SJSA1 (cell line): ENCODE measurements around the gene ACVR1B. TPM values are rescaled to one million over a fixed set of nuclear protein-coding genes. Genes with fewer than 3 reads are reported as not detected.

ENCODE experiments used
- DNase-seq, 2 experiments: peaks; one replicate each; pipeline ENCODE4 v3.0.0-alpha.2; 2015 to 2020; ENCODE audit warnings: low spot score in 2 of 2, low read depth in 1 of 2
- H3K27ac ChIP-seq: fragments of 250-450 bp; sonication (Bioruptor Pico); 2 replicates; pipeline ENCODE4 v1.5.1; 2020; ENCODE audit warnings: mild to moderate bottlenecking, moderate library complexity
- H3K27me3 ChIP-seq: fragments of 250-450 bp; sonication (Bioruptor Pico); replicated peaks from 2 replicates; pipeline ENCODE4 v1.5.1; 2020; ENCODE audit warnings: mild to moderate bottlenecking, moderate library complexity
- H3K36me3 ChIP-seq: fragments of 250-450 bp; sonication (Bioruptor Pico); 2 replicates; pipeline ENCODE4 v1.5.1; 2020; ENCODE audit warnings: mild to moderate bottlenecking
- H3K4me1 ChIP-seq: fragments of 250-450 bp; sonication (Bioruptor Pico); replicated peaks from 2 replicates; pipeline ENCODE4 v1.6.1; 2021; ENCODE audit warnings: mild to moderate bottlenecking
- H3K4me3 ChIP-seq: fragments of 250-450 bp; sonication (Bioruptor Pico); 2 replicates; pipeline ENCODE4 v1.5.1; 2020; ENCODE audit warnings: mild to moderate bottlenecking
- H3K9me3 ChIP-seq: fragments of 250-450 bp; sonication (Bioruptor Pico); replicated peaks from 2 replicates; pipeline ENCODE4 v1.5.1; 2020; ENCODE audit warnings: mild to moderate bottlenecking
- total RNA-seq: library from RNA; depleted of rRNA; stranded (reverse); fragments of >200 nt; shearing (Covaris generic); gene quantifications from 2 replicates; pipeline ENCODE4 v1.2.3, GENCODE V29; 2014

Gene ACVR1B
- total RNA-seq, 1 experiment from 2014 or later, result 3.3 TPM

DNA sequence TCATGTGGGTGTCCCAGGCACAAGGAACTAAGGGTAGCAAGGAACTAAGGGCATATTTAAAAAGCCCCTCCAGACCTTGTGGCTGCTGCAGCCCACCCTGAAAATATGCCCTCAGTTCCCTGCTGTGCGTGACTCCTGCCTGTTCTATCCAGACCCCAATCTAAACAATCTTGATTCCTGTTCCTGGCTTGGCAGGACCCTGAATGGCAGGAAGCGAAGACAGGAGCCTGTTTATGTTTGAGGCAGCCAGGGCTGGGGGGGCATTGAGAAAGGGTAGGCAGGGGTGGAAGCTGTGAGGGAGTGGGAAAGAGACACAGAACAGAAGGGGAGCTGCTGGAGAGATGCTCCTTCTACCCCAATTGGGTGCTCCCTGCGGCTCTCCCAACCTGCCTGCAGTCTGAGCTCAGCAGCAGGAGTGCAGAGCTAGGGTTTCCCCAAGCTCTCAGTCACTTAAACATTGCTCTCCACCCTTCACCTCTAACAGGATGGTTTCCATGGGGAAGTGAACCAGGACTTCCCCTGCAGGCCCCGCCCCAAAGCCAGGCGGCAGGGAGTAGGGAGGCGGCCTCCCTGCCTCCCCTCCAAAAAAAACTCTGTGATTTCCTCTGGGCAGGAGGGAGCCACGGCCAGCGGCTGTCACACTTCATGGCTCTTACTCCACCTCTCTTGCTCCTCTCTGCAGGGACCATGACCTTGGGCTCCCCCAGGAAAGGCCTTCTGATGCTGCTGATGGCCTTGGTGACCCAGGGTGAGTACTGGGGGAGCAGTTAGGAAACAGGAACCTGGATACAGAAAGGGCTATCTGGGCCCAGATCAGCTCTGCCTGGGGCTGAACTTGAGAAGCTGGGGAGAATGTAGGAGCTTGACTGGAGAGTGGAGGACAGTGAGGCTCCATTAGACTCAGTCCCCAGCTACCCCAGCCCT, 39.4 kb upstream of the ACVR1B start:
- Histone ChIP-seq H3K9me3 (no peaks in the 10 kb centered on the region), H3K27ac (peak overlapping the region; percentile 53), H3K27me3 (no peaks in the 10 kb centered on the region), H3K36me3 (peaks cover 11% of the 10 kb centered on the region), H3K4me1 (peaks cover 45% of the 10 kb centered on the region), H3K4me3 (peak overlapping the region; percentile 26)
- DNase-seq, result peak; percentile 77 to 83

DNA sequence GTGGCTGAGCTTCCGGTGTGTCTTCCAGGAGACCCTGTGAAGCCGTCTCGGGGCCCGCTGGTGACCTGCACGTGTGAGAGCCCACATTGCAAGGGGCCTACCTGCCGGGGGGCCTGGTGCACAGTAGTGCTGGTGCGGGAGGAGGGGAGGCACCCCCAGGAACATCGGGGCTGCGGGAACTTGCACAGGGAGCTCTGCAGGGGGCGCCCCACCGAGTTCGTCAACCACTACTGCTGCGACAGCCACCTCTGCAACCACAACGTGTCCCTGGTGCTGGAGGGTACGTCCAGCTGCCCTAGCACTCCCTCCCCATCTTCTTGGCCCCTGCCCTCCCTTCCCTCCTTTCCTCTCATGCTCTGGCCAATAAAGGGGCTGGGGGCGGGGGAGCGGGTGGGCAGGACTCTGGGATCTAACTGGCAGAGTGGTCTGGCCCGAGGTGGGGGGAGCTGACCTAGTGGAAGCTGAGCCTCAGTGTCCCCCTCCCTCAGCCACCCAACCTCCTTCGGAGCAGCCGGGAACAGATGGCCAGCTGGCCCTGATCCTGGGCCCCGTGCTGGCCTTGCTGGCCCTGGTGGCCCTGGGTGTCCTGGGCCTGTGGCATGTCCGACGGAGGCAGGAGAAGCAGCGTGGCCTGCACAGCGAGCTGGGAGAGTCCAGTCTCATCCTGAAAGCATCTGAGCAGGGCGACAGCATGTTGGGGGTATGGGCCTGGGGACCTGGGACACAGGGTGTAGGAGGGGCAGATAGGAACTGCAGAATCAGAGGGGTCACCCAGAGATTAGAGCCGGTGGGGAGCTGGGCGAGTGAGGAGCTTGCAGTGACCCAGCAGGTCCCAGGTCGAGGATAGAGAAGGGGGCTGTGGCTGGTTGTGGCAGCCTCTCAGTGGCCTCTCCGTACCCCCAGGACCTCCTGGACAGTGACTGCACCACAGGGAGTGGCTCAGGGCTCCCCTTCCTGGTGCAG, 38.1 kb upstream of the ACVR1B start:
- Histone ChIP-seq H3K4me3 (no peak overlapping the region), H3K27me3 (no peaks in the 10 kb centered on the region), H3K4me1 (peaks cover 37% of the 10 kb centered on the region), H3K27ac (no peak overlapping the region), H3K9me3 (no peaks in the 10 kb centered on the region), H3K36me3 (peaks cover 11% of the 10 kb centered on the region)
- no peak for DNase-seq

DNA sequence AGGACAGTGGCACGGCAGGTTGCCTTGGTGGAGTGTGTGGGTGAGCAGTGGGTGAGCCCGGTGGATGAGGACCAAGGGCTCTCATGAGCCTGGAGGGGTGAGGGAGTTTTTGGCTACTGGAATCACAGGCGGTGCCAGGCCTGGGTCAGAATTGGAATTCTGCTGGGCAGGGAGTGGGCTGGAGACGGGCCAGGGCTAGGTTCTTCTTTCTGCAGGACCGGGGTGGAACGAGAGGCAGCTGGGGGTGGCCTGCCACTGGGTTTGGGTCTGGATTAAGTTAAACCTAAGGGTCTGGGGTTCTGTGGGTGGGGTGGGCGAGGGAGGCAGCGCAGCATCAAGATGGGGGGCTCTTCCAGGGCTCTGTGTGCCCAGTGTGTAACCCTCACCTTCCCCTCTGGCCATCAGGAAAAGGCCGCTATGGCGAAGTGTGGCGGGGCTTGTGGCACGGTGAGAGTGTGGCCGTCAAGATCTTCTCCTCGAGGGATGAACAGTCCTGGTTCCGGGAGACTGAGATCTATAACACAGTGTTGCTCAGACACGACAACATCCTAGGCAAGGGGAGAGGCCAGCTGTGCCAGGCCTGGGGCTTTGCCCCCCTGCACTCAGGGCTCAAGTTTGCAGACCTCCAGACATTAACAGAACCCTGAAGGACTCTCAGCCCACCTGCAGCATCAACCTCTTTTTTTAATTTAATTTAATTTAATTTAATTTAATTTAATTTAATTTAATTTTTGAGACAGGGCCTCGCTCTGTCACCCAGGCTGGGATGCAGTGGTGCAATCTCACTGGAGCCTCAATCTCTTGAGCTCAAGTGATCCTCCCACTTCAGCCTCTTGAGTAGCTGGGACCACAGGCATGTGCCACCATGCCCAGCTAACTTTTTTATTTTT, 37.2 kb upstream of the ACVR1B start:
- Histone ChIP-seq H3K4me3 (no peak overlapping the region), H3K36me3 (peaks cover 11% of the 10 kb centered on the region), H3K4me1 (peaks cover 37% of the 10 kb centered on the region), H3K27ac (no peak overlapping the region), H3K9me3 (no peaks in the 10 kb centered on the region), H3K27me3 (no peaks in the 10 kb centered on the region)
- DNase-seq, result no peak

- H3K4me1 ChIP-seq, result peaks cover 30% of the 10 kb centered on the region
- no peak for DNase-seq
- no peak overlapping the region for H3K27ac ChIP-seq
- H3K27me3 ChIP-seq, result no peaks in the 10 kb centered on the region
- no peaks in the 10 kb centered on the region for H3K9me3 ChIP-seq
- H3K4me3 ChIP-seq, result no peak overlapping the region
- peaks cover 11% of the 10 kb centered on the region for H3K36me3 ChIP-seq
Measured at GRCh38 chr12:51915003-51915625, 36.4 kb upstream of the ACVR1B start.

- Histone ChIP-seq H3K27me3 (no peaks in the 10 kb centered on the region), H3K27ac (no peak overlapping the region), H3K4me1 (peaks cover 22% of the 10 kb centered on the region), H3K4me3 (no peak overlapping the region), H3K36me3 (peaks cover 11% of the 10 kb centered on the region), H3K9me3 (no peaks in the 10 kb centered on the region)
- DNase-seq, result no peak
Measured at GRCh38 chr12:51915951-51916350, 35.5 kb upstream of the ACVR1B start.

GRCh38 chr12:51917041-51917590, 34.4 kb upstream of the ACVR1B start:
- DNase-seq, result no peak
- Histone ChIP-seq H3K9me3 (no peaks in the 10 kb centered on the region), H3K27me3 (no peaks in the 10 kb centered on the region), H3K4me3 (no peak overlapping the region), H3K4me1 (peaks cover 10% of the 10 kb centered on the region), H3K36me3 (peaks cover 11% of the 10 kb centered on the region), H3K27ac (no peak overlapping the region)

GRCh38 chr12:51917746-51918453, 33.6 kb upstream of the ACVR1B start:
- H3K27ac ChIP-seq, result no peak overlapping the region

DNA sequence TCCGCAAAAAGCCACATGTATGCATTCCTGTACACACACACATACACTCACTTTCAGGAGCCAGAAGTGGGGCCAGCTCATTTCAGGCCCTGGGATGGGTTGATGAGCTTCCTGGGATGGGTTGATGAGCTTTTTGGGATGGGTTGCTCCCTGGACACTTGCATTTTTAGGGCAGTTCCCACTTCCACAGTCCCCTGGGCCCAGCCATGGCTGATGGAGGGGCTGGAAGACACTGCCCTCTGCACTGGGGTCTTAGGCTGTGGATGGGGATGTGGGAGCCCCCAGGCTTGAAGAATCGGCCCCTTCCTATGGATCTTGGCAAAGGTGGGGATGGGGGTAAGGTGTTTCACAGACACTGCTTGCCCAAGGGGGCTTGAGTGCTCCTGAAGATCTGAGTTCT, 31.5 kb upstream of the ACVR1B start:
- no peak overlapping the region for H3K27ac ChIP-seq
- H3K4me1 ChIP-seq, result no peaks in the 10 kb centered on the region
- no peaks in the 10 kb centered on the region for H3K27me3 ChIP-seq
- H3K4me3 ChIP-seq, result no peak overlapping the region
- no peaks in the 10 kb centered on the region for H3K9me3 ChIP-seq
- no peak for DNase-seq
- peaks cover 11% of the 10 kb centered on the region for H3K36me3 ChIP-seq

More at GRCh38 chr12:51917746-51918453, 33.6 kb upstream of the ACVR1B start:
- peaks cover 2% of the 10 kb centered on the region for H3K4me1 ChIP-seq
- peaks cover 11% of the 10 kb centered on the region for H3K36me3 ChIP-seq
- H3K4me3 ChIP-seq, result no peak overlapping the region
- DNase-seq, result no peak
- H3K9me3 ChIP-seq, result no peaks in the 10 kb centered on the region
- H3K27me3 ChIP-seq, result no peaks in the 10 kb centered on the region

DNA sequence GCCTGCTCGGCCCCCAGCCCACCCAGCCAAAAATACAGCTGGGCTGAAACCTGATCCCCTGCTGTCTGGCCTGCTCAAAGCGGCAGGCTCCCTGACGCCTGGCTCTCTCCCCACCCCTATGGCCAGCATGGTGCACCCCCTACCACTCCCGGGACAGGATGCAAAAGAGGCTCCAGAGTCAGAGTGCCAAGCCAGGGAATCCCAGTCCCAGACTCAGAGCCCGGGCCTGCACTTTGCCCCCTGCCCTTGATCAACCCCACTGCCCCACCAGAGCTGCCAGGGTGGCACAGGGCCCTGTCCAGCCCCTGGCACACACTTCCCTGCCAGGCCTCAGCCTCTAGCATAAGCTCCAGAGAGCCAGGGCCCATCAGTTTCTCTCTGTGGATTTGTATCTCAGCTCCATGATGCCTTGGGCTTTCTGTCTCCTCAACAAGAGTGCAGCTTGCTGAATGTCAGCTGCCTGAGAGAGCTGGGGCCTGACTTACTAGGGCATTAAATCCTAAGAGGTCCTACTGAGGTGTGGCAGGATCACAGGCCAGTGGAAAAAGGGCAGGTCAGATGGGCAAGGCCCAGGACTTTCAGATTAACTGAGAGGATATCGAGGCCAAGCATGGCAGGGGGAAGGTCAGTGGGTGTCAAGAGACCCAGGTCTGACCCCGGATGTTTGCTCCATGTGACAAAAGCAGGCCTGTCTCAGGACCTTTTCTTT, 30.3 kb upstream of the ACVR1B start:
- H3K27ac ChIP-seq, result no peak overlapping the region
- no peak for DNase-seq
- no peaks in the 10 kb centered on the region for H3K27me3 ChIP-seq
- no peaks in the 10 kb centered on the region; the same call in 1 of the 2 replicates for H3K36me3 ChIP-seq
- no peaks in the 10 kb centered on the region for H3K4me1 ChIP-seq
- no peak overlapping the region for H3K4me3 ChIP-seq
- H3K9me3 ChIP-seq, result no peaks in the 10 kb centered on the region

DNA sequence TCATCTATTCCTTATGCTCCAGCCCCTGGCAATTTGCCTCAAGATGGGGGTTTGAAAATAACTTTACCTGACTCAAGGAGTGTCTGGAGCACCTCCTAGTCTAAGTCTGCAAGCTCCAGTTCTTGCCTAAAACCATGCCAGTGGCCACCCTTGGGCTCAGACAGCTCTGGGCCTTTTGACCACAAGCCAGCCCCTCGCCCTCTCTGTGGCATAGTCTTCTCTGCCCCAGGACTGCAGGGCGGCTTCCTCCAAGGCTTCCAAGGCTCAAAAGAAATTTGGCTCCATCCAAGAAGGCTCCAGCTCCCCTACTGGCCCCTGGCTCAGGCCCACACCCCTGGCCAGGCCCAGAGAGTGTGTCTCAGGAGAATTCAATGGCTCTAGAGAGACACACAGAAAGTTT, 29.4 kb upstream of the ACVR1B start:
- H3K4me1 ChIP-seq, result no peaks in the 10 kb centered on the region
- H3K4me3 ChIP-seq, result no peak overlapping the region
- no peak overlapping the region for H3K27ac ChIP-seq
- no peaks in the 10 kb centered on the region for H3K9me3 ChIP-seq
- no peak for DNase-seq
- no peaks in the 10 kb centered on the region for H3K27me3 ChIP-seq
- H3K36me3 ChIP-seq, result no peaks in the 10 kb centered on the region

- no peak for DNase-seq
- Histone ChIP-seq H3K9me3 (no peaks in the 10 kb centered on the region), H3K36me3 (no peaks in the 10 kb centered on the region), H3K4me1 (no peaks in the 10 kb centered on the region), H3K4me3 (no peak overlapping the region), H3K27me3 (no peaks in the 10 kb centered on the region), H3K27ac (no peak overlapping the region)
Measured at GRCh38 chr12:51922762-51923505, 28.6 kb upstream of the ACVR1B start.
